ENCODE measurements around the gene OSBPL6.

Gene OSBPL6

DNA sequence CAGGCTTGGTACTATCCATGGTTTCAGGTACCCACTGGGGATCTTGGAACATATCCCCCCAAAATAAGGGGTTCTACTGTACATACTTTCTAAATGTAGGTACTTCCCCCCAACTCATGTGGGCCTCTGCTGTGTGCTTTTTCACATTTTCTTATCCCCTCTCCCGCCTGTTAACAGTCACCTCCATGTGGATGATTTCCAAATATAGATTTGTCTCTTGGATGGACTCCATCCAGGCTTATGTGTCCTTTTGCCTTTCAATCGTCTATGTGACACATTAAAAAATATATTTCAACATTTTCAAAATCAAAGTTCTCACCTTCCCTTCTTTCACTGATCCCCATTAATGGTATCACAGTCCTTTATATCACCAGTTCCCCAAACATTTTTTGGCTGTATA, 44.4 kb downstream of the OSBPL6 start:
- no peak for DNase-seq (ENCODE audit: low read depth)

DNA sequence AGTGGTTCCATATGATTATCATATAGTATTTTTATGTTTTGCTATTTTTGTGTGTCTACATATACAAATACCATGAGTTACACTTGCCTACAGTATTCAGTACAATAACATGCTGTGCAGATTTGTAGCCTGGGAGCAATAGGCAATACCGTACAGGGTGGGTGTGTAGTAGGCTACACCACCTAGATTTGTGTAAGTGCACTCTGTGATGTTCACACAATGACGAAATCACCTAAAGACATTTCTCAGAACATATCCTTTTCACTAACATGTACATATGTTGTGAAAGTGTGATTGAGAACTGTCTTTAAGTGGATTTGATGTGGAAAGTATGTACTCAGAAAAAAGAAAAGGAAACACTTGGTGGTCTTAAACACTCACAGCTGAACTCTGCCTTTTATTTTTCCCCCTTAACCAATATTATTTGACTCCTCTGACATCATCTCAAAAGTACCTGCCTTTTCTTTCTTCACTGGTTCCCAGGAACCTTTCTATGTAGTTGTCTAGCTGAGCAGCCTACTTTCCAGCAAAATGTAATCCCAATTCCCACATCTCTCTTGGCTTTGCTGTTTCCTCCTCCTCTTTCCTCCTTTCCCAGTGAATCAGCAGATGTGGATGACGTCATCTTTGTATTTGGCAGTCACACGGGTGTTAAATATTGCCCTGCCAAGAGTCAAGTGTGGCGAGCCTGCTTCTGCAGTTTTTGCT, 47.7 kb downstream of the OSBPL6 start:
- DNase-seq (ENCODE audit: low read depth): peak; percentile 88

DNA sequence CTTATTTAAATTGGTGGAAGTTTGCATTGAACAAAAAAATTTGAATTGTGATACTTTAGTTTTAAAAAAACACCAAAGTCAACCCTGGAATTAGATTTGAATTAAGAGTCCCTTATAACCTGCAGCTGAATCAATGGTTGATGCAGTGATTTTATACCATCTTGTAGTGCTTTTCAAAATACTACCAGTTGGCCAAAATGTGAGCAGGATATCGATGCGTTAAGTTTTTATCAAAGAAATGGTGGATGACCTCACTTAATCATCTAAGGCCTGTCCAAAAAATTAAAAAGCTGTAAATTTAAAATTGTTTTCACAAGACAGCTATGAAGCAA, 48.2 kb downstream of the OSBPL6 start:
- DNase-seq (ENCODE audit: low read depth): no peak

DNA sequence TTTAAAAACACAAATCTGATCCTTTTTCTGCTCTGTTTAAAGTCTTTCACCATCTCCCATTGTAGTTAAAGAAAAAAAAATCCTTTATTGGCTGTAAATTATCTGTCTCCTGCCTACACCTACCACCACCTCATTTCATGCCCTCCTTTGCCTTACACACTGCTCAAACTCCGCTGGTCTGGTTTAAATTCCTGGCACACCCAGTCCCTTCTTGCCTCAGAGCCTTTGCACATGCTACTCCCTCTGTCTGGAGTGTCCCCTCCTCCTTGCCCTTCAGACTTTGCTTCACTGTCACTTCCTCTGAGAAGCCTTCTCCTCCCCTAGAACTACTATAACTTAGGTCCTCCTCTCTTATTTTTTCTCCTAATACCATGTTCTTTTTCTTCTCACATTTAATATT, 49.6 kb downstream of the OSBPL6 start:
- DNase-seq (ENCODE audit: low read depth): no peak

DNA sequence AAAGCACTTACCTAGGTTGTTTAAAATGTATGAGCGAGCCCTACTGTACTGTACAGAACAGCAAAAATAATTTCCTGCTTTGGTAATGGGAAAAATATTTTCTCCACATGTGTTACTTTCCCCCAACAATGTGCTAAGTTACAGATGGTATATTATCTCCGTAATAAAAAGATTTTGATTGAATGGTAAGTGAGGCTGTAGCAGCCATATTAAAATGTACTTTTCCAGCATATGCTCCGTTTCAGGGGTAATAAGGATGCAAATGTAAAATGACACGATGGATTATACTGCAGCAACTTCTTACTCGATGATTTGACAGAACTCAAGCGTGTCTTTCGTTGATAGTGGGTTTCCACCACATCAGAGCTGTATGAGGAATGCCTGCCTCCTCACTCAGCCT, 50.5 kb downstream of the OSBPL6 start:
- DNase-seq (ENCODE audit: low read depth): no peak

DNA sequence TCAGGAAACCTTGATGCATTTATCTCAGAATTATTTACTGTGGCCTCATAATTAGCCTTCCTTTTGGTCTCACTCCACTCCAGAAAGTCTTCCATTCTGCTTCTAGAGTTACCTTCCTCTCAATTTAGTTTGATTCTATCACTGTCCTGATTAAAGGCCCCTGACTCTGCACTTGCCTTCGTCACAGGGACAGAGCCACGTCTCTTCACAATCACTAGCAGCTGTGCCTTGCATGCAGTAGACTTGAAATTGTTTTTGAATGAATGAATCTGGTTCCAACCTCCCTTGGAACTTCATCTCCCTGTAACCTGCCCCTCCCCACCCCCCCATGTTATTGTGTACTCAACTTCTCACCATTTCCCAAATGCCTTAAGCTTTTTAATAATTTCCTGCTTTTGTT, 52.4 kb downstream of the OSBPL6 start:
- DNase-seq (ENCODE audit: low read depth): no peak

DNA sequence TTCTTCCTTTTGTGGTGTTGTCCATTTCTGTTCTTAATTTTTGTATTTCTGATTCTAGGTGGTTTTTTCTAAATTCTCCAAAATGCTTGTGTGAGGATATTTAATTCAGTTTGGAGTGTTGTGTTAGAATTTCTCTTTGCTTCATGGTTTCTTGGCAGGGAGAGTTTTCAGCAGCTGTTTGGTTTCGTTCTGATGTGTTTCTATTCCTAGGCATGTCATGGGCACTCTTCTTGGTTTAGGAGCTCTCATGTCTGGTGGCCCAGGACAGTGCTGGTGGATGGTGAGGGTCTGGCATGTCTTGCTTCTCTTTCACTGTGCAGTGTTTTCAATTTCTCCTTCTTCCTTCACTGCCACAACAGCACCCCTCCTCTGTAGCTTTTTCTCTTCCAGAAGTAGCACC, 52.9 kb downstream of the OSBPL6 start:
- no peak for DNase-seq (ENCODE audit: low read depth)

DNA sequence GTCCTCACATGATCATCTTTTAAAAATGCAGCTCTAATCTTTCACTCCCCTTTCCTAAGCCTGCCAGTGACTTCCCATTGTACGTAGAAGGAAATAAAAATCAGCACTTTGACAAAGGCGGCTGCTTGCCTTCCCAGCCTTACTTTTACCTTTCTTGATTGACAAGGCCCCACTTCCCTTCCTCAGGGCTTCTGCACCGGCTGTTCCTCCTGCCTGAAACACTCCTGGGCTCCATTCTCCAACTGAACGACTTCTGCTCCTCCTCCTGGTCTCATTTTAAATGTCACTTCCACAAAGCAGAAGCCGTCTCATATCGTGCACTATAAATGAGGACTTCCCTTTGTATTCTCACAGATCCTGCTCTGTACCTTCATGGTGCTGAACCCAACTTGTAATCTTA, 56.1 kb downstream of the OSBPL6 start:
- DNase-seq (ENCODE audit: low read depth): no peak

DNA sequence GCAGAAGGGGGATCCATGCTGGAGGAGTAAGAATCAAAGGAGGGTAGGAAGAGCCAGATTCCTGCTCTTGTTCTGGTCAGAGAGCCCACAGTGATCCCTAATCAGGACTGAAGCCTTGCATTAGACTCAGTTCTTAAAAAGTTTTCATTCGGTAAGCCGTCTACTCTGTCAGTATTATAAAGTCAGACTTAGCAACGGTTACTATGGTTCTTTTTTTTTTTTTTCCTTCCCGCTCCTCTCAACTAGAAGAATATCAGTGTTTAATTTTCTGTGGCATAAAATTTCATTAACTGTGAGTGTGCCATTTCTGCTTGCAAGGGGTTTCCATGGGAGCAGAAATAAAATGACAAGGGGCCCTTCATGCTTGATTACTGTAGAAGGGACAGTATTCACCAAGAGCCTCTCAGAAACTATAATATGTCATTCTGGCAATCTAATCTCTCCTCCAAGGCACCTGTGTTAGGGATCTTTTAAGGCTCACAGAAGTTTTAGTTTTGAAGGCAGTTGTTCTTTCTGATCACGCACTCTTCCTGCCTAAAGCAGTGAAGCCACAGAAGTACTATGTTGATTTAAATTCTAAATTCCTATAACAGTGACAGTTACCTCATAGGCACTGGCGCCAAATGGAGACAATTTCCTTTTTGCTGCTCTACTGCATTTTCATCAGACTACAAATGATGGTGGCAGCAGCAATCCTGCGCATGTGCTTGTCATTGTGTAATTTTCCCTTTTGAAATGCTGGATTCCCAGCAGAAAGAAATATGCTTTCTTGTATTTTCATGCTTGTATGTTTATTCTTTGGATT, 57.0 kb downstream of the OSBPL6 start:
- DNase-seq (ENCODE audit: low read depth): no peak

DNA sequence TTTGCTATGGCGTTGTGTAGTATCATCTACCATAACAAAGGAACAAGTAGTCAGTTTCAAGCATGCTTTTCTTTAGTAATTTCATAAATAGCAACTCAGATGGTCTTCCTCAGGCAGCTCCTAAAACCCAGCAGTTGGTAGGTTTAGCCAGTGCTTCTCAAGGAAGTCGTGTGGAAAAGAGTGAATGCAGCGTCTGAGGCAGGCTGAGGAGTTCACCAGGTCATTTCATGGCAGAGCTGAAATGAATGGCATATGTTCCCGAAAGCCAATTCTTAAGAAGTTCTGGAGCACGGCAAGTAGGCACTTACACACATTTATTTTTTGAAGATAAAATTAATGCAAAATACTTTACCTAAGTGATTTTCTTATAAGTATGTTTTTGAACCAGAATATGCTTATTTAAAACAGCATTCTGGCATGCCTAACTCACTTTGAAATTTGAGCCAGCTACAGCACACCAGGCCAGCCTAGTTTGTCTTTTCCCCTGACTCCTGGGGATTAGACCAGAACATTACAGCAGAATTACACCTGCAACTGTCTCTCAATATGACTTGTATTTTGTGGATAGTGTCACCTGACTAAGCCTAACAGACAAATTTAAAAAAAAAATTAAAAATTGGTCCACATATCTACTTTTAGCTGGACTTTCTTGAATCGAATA, 62.2 kb downstream of the OSBPL6 start:
- no peak for DNase-seq (ENCODE audit: low read depth)

DNA sequence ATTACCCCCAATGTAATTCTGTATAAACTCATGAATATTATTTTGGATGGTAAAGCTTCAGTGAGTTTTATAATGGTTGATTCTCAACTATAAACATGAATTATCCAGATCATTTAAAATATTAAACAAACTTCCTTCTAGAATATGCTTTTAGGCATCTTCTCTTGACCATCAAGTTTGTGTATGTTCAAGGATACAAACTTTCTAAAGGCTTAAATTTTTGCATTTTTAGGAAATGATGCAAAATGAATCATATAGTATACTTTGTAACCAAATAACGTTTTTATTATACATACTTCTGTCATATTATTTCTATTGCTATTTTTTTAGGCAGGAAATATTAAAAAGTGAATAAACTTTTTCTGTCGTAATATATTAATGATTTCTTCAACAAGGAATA, 62.8 kb downstream of the OSBPL6 start:
- DNase-seq (ENCODE audit: low read depth): no peak

DNA sequence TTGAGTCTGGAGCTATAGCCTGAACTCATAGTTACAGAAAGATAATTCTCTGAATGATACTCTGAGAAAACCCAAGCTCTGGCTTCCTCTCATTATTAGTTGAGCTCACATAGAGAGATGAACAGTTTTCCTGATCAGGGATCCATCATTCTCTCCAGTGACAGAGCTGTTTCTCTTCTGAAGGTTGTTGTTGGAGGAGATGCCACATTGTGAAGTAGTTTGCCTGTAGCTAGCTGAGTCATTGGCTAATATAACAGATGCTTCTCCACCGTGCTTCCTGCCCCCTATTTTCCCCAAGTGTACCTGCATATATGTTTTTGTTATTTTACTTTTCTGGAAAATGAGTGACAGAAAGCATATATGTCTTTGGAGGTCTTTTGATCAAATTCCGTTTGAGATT, 64.6 kb downstream of the OSBPL6 start:
- DNase-seq (ENCODE audit: low read depth): no peak

DNA sequence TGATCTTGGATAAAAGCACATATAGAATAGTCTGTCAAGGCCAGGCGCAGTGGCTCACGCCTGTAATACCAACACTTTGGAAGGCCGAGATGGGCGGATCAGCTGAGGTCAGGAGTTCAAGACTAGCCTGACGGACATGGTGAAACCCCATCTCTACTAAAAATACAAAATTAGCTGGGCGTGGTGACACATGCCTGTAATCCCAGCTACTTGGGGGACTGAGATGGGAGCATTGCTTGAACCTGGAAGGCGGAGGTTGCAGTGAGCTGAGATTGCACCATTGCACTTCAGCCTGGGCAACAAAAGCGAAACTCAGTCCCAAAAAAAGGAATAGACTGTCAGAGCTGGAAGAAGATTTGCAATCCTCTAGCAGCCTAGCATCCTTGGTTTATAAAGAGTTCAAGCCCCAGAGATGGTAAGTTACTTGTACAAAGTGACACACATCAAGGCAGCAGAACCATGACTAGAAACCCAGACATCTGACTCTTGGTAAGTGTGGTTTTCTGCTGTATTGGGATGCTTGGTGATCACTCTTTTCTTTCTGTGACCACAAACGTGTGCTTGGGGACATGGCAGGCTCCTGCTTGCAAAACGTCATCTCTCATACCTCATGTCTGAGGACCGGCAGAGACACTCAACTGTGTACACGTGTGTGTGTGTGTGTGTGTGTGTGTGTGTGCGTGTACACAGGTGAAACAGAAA, 69.0 kb downstream of the OSBPL6 start:
- no peak for DNase-seq (ENCODE audit: low read depth)

DNA sequence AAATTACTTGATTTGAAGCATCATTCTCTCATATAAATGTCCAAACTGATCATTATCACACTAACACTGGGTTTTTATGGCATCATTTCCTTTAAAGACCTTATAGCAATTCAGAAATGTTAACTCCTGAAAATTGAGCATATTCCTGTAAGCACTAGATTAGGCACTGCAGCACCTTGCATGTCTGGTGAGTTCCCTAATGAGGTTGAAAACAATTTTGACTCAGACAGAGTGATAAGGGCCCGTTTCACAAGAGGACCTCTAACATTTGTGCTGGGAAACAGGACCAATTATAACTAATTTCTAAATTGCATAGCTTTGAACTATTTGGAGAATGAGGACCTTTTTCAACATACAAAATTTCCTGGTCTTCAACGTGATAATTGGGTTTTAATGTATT, 69.9 kb downstream of the OSBPL6 start:
- no peak for DNase-seq (ENCODE audit: low read depth)

DNA sequence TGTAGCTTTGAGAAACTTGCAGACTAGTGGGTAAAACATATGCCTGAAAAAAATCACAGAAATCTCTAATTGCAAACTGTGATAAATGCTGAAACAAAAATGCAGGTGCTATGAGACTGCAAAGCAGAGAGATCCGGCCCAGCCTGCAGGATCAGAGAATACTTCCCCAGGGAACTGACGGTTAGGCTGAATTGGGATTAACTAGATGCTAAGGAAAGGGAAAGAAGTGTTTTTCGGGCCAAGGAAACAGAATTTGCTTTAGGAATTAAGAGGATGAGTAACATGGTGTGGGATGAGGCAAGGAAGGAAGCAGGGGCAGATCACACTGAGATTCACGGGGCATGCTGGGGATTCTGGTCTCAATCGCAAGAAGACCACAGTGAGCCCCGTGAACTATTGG, 71.5 kb downstream of the OSBPL6 start:
- no peak for DNase-seq (ENCODE audit: low read depth)

DNA sequence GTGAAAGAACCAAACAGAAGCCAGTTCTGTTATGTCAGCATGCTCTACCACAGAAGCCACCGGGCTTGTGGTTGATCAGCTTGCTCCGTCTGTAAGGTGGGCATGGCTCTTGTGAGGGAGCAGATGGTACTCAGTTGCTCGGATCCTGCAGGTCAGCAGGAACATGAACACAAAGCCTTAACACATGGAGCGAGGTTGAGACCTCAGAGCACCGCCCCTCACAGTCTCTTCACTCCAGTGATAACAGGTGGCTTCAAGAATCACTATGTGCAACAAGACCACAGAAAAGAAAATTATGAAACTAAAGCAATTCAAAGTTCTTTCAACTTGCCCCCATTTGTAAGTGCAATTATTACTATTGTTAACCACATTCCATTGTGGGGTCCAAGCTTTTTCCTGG, 72.1 kb downstream of the OSBPL6 start:
- DNase-seq (ENCODE audit: low read depth): no peak

DNA sequence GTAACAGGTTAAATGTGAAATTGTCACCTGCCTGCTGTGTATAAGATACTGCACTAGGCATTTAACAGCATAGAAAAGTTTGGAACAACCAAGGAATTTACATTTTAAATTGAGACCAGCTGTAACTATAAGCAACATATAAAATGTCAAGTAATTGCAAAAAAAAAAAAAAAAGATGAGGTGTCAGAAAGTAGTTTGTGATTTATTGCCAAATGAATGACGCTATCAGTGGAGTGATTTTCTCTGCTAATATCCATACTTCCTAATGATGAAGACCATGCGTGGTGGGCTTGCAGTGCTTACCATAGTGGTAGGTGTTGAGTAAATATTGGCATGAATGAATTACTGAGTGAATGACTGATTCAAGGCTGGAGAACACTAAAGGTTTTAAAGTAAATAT, 73.3 kb downstream of the OSBPL6 start:
- DNase-seq (ENCODE audit: low read depth): no peak

DNA sequence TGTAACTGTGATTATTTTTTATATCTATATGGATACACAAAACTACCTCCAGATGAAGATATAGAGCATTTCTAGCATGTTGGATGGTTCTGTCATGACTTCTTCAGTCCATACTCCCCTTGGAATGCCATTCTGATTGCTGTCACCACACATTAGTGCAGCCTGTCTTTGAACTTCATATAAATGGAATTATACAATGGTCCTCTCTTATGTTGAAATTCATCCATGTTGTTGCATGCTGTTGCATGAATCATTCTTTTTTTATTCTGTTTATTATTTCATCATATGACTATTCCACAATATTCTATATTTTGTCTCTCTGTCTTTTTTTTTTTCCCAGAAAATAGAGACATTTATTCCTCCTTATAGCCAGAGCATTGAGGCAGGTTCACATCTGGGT, 74.1 kb downstream of the OSBPL6 start:
- peak; percentile 19 for DNase-seq (ENCODE audit: low read depth)

DNA sequence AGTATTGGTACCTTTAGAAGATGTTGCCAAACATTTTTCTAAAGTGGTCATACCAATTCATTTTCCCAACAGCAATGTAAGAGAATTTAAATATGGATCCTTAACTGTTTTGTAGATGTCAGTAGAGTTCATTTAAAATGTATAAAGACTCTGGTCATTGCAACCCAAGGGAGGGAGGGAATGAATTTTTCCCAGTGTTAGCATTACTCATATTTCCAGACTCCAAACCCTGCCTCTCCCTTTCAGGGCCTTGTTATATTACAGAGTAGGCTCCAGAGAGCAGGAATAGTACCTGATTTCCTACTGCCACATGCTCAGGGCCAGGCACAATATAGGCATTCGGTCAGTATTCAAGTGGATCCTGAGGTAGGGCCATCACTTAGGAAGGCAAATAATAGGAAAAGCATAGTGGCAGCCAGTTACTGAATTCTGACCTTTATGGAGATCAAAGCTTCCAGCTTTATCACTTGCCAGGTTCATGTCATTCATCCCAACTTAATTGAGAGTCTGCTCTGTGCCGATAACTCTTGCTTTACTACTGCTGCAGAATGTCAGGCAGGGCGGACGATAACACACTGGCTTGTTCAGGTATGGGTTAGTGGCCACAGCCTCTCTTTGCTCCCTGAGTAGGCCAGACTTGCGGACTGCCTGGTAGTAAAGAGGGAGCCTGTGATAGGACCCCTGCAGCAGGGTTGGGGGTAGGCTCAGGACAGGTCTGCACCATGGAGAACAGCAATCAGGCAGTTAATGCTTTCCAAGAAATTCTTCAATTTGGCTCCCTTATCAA, 75.3 kb downstream of the OSBPL6 start:
- no peak for DNase-seq (ENCODE audit: low read depth)

DNA sequence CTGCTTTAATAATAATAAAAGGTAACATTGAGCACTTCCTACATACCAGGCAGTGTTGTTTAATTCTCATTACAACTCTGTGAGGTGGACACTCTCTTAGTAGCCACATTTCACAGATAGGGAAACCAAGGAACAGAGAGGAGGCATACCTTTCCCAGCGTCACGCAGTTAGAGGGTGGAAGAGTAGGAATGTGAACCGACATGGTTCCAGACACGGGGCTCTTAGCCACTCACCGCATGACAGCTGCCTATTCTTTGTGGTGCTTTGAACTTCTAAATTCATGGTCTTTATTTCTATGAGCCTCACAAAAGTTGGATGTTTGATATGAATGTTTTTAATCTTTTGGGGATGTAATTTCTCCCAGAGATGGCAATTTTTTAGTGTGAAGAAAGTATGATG, 76.0 kb downstream of the OSBPL6 start:
- no peak for DNase-seq (ENCODE audit: low read depth)

DNA sequence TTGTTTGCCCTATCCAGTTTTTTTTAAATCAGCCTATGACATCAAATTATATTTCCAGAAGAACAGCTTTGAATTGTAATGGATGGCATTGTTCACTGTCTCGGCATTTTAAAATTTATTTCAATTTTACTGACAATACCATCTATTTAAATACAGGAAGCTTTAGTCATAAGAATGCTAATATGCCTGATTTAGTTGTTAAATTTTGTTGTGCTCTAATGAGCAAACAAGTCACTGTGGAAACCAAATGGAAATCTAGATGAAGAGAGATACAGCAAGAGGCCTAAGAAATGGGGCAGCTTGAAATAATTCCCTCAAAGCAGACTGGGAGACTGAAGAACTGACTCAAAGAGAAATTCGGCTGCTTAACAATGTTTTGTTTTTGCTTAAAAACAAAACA, 76.8 kb downstream of the OSBPL6 start:
- no peak for DNase-seq (ENCODE audit: low read depth)

Data from fibroblast of gingiva (primary cell).